Osteoblast (primary cell): ENCODE data around the gene SEC31A. TPM values are rescaled to one million over a fixed set of nuclear protein-coding genes. Genes with fewer than 3 reads are reported as not detected.
A peak's percentile ranks its signal among the peaks of the same experiment; 100 is the strongest.

ENCODE experiments used
- DNase-seq: peaks from one replicate; pipeline ENCODE4 v3.0.0; 2011; ENCODE audit warnings: low spot score, mixed read lengths; ENCODE audit not compliant: insufficient read length; ENCODE audit errors: missing footprints
- H2AFZ ChIP-seq: 2 replicates; pipeline ENCODE4 v1.6.0; 2011; ENCODE audit warnings: mild to moderate bottlenecking, low read length
- H3K27ac ChIP-seq: 2 replicates; pipeline ENCODE4 v1.5.1; 2011; ENCODE audit warnings: mild to moderate bottlenecking, low read depth, low read length, moderate library complexity
- H3K27me3 ChIP-seq: 2 replicates; pipeline ENCODE4 v1.6.0; 2012; ENCODE audit warnings: mild to moderate bottlenecking, control low read depth, inconsistent platforms, low read length, moderate library complexity; ENCODE audit not compliant: insufficient read depth
- H3K36me3 ChIP-seq: 2 replicates; pipeline ENCODE4 v1.5.1; 2011; ENCODE audit warnings: mild to moderate bottlenecking, low read length, control low read depth, moderate library complexity; ENCODE audit not compliant: insufficient read depth
- H3K4me1 ChIP-seq: 2 replicates; pipeline ENCODE4 v1.5.1; 2011; ENCODE audit warnings: mild to moderate bottlenecking, low read length, control low read depth, moderate library complexity; ENCODE audit not compliant: insufficient read depth
- H3K4me2 ChIP-seq: 2 replicates; pipeline ENCODE4 v1.6.0; 2011; ENCODE audit warnings: mild to moderate bottlenecking, low read length; ENCODE audit not compliant: insufficient read depth
- H3K4me3 ChIP-seq: fragments of 200-600 bp; sonication (generic); 3 replicates; pipeline ENCODE4 v1.5.1; 2012; ENCODE audit warnings: mild to moderate bottlenecking, low read length, inconsistent platforms; ENCODE audit not compliant: insufficient read depth
- H3K79me2 ChIP-seq: 2 replicates; pipeline ENCODE4 v1.6.0; 2012; ENCODE audit warnings: mild to moderate bottlenecking, low read length, control low read depth, inconsistent platforms; ENCODE audit not compliant: insufficient read depth
- H3K9me3 ChIP-seq: 2 replicates; pipeline ENCODE4 v1.5.1; 2011; ENCODE audit warnings: low read depth, low read length, control low read depth
- H4K20me1 ChIP-seq: 2 replicates; pipeline ENCODE4 v1.6.0; 2012; ENCODE audit warnings: mild to moderate bottlenecking, low read length, control low read depth; ENCODE audit not compliant: insufficient read depth
- CTCF ChIP-seq: IDR thresholded peaks from 2 replicates; pipeline ENCODE4 v1.5.1; 2011; ENCODE audit warnings: mild to moderate bottlenecking, low read depth, low read length, moderate library complexity; ENCODE audit errors: extremely low read depth
- total RNA-seq: library from RNA; depleted of rRNA; stranded (reverse); fragments of >200 nt; gene quantifications from 2 replicates; pipeline ENCODE4 v1.2.3, GENCODE V29; 2012

The SEC31A gene
- total RNA-seq, 1 donor, result 487 TPM

GRCh38 chr4:82789025-82789776 is 101.8 kb downstream of the SEC31A start:
- Histone ChIP-seq H3K79me2 (no peaks in the 10 kb centered on the region), H4K20me1 (no peaks in the 10 kb centered on the region)

GRCh38 chr4:82787342-82787741 is 103.6 kb downstream of the SEC31A start:
- H3K4me2 ChIP-seq, result no peak overlapping the region
- H3K36me3 ChIP-seq, result no peaks in the 10 kb centered on the region
- peaks cover 18% of the 10 kb centered on the region for H3K4me1 ChIP-seq
- H4K20me1 ChIP-seq, result no peaks in the 10 kb centered on the region
- no peak overlapping the region for H2AFZ ChIP-seq
- H3K9me3 ChIP-seq, result no peaks in the 10 kb centered on the region
- no peak overlapping the region for H3K4me3 ChIP-seq
- no peak for DNase-seq
- no peak overlapping the region for H3K27ac ChIP-seq
- no peak for TF ChIP-seq CTCF
- no peaks in the 10 kb centered on the region for H3K79me2 ChIP-seq
- H3K27me3 ChIP-seq, result peaks cover 5% of the 10 kb centered on the region

More at GRCh38 chr4:82789025-82789776, 101.8 kb downstream of the SEC31A start:
- no peak for DNase-seq
- Histone ChIP-seq H3K9me3 (no peaks in the 10 kb centered on the region), H3K27me3 (peaks cover 5% of the 10 kb centered on the region), H2AFZ (no peak overlapping the region), H3K4me3 (no peak overlapping the region), H3K4me1 (peaks cover 18% of the 10 kb centered on the region), H3K4me2 (no peak overlapping the region), H3K27ac (no peak overlapping the region), H3K36me3 (no peaks in the 10 kb centered on the region)
- no peak for TF ChIP-seq CTCF

GRCh38 chr4:82786828-82787227 is 104.1 kb downstream of the SEC31A start:
- TF ChIP-seq CTCF, result no peak
- no peaks in the 10 kb centered on the region for H3K36me3 ChIP-seq
- no peak overlapping the region for H3K27ac ChIP-seq
- H3K4me3 ChIP-seq, result no peak overlapping the region
- H2AFZ ChIP-seq, result no peak overlapping the region
- H3K9me3 ChIP-seq, result no peaks in the 10 kb centered on the region
- no peaks in the 10 kb centered on the region for H4K20me1 ChIP-seq
- no peak overlapping the region for H3K4me2 ChIP-seq
- H3K27me3 ChIP-seq, result peaks cover 5% of the 10 kb centered on the region
- H3K4me1 ChIP-seq, result peaks cover 18% of the 10 kb centered on the region
- DNase-seq, result no peak
- H3K79me2 ChIP-seq, result no peaks in the 10 kb centered on the region

GRCh38 chr4:82785611-82786400 is 105.1 kb downstream of the SEC31A start:
- H3K4me2 ChIP-seq, result peak overlapping the region; percentile 21
- no peak overlapping the region for H2AFZ ChIP-seq
- H3K9me3 ChIP-seq, result no peaks in the 10 kb centered on the region
- TF ChIP-seq CTCF, result no peak
- peaks cover 5% of the 10 kb centered on the region for H3K27me3 ChIP-seq
- no peaks in the 10 kb centered on the region for H3K79me2 ChIP-seq
- H4K20me1 ChIP-seq, result no peaks in the 10 kb centered on the region
- peak; percentile 86 for DNase-seq
- H3K4me3 ChIP-seq, result no peak overlapping the region
- H3K27ac ChIP-seq, result no peak overlapping the region
- H3K4me1 ChIP-seq, result peaks cover 18% of the 10 kb centered on the region
- no peaks in the 10 kb centered on the region for H3K36me3 ChIP-seq
